ENCODE measurements around the gene CACNA1E.

CACNA1E gene

DNA sequence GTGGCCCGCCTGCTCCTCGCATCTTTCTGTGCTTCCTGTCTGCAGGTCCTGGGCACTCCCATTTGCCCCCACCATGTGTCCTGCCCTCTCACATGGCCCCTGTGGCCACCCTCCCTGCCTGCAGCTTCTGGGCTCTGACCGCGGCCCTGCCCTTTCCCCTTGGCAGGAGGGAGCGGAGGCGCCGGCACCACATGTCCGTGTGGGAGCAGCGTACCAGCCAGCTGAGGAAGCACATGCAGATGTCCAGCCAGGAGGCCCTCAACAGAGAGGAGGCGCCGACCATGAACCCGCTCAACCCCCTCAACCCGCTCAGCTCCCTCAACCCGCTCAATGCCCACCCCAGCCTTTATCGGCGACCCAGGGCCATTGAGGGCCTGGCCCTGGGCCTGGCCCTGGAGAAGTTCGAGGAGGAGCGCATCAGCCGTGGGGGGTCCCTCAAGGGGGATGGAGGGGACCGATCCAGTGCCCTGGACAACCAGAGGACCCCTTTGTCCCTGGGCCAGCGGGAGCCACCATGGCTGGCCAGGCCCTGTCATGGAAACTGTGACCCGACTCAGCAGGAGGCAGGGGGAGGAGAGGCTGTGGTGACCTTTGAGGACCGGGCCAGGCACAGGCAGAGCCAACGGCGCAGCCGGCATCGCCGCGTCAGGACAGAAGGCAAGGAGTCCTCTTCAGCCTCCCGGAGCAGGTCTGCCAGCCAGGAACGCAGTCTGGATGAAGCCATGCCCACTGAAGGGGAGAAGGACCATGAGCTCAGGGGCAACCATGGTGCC lies 249.1 kb downstream of the CACNA1E start (continued):
- TF ChIP-seq, protein P1, sequence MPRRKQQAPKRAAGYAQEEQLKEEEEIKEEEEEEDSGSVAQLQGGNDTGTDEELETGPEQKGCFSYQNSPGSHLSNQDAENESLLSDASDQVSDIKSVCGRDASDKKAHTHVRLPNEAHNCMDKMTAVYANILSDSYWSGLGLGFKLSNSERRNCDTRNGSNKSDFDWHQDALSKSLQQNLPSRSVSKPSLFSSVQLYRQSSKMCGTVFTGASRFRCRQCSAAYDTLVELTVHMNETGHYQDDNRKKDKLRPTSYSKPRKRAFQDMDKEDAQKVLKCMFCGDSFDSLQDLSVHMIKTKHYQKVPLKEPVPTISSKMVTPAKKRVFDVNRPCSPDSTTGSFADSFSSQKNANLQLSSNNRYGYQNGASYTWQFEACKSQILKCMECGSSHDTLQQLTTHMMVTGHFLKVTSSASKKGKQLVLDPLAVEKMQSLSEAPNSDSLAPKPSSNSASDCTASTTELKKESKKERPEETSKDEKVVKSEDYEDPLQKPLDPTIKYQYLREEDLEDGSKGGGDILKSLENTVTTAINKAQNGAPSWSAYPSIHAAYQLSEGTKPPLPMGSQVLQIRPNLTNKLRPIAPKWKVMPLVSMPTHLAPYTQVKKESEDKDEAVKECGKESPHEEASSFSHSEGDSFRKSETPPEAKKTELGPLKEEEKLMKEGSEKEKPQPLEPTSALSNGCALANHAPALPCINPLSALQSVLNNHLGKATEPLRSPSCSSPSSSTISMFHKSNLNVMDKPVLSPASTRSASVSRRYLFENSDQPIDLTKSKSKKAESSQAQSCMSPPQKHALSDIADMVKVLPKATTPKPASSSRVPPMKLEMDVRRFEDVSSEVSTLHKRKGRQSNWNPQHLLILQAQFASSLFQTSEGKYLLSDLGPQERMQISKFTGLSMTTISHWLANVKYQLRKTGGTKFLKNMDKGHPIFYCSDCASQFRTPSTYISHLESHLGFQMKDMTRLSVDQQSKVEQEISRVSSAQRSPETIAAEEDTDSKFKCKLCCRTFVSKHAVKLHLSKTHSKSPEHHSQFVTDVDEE (CRISPR knock-in tag; IDR thresholded peaks at IDR 0.05): no peak

- TF ChIP-seq OSR1 (CRISPR knock-in tag; IDR thresholded peaks at IDR 0.05): no peak
- TF ChIP-seq TCF4 (CRISPR knock-in tag; IDR thresholded peaks at IDR 0.05; ENCODE audit: borderline replicate concordance): no peak
- TF ChIP-seq CREB5 (CRISPR knock-in tag; IDR thresholded peaks at IDR 0.05; ENCODE audit: low read depth): no peak
- TF ChIP-seq, protein P1 (CRISPR knock-in tag; IDR thresholded peaks at IDR 0.05): no peak
- no peak for TF ChIP-seq ZFP30 (CRISPR knock-in tag; IDR thresholded peaks at IDR 0.05)
- TF ChIP-seq, protein P2, sequence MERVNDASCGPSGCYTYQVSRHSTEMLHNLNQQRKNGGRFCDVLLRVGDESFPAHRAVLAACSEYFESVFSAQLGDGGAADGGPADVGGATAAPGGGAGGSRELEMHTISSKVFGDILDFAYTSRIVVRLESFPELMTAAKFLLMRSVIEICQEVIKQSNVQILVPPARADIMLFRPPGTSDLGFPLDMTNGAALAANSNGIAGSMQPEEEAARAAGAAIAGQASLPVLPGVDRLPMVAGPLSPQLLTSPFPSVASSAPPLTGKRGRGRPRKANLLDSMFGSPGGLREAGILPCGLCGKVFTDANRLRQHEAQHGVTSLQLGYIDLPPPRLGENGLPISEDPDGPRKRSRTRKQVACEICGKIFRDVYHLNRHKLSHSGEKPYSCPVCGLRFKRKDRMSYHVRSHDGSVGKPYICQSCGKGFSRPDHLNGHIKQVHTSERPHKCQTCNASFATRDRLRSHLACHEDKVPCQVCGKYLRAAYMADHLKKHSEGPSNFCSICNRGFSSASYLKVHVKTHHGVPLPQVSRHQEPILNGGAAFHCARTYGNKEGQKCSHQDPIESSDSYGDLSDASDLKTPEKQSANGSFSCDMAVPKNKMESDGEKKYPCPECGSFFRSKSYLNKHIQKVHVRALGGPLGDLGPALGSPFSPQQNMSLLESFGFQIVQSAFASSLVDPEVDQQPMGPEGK (CRISPR knock-in tag; IDR thresholded peaks at IDR 0.05; ENCODE audit: borderline replicate concordance): no peak
- no peak for TF ChIP-seq GLIS3 (CRISPR knock-in tag; IDR thresholded peaks at IDR 0.05)
- TF ChIP-seq PPARA (CRISPR knock-in tag; IDR thresholded peaks at IDR 0.05; ENCODE audit: borderline replicate concordance): no peak
- TF ChIP-seq, protein P3, sequence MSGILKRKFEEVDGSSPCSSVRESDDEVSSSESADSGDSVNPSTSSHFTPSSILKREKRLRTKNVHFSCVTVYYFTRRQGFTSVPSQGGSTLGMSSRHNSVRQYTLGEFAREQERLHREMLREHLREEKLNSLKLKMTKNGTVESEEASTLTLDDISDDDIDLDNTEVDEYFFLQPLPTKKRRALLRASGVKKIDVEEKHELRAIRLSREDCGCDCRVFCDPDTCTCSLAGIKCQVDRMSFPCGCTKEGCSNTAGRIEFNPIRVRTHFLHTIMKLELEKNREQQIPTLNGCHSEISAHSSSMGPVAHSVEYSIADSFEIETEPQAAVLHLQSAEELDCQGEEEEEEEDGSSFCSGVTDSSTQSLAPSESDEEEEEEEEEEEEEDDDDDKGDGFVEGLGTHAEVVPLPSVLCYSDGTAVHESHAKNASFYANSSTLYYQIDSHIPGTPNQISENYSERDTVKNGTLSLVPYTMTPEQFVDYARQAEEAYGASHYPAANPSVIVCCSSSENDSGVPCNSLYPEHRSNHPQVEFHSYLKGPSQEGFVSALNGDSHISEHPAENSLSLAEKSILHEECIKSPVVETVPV (CRISPR knock-in tag; IDR thresholded peaks at IDR 0.05): no peak
- no peak for TF ChIP-seq BACH2 (CRISPR knock-in tag; IDR thresholded peaks at IDR 0.05; ENCODE audit: borderline replicate concordance)
- TF ChIP-seq SNAI2 (CRISPR knock-in tag; IDR thresholded peaks at IDR 0.05): no peak
- no peak for ATAC-seq
Observed at GRCh38 chr1:181733486-181733885, 250.2 kb downstream of the CACNA1E start.

DNA sequence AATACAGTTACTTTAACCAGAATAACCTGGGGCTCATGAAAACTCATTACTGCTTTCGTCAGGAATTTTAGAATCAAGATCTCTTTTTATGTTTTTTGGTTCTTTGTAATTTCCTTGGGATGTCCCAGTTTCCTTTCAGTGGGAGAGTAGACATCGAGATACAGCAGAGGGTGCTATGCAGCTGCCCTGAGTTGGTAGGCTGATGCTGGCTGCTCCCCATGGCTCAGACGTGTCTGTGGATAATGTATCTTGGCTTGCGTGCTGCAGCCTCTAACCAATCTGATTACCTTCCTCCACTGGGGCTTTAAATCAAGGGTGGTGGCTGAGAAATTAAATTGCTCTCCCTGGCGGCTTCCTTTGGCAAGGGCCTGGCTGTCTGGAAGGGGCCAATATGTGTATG lies 253.7 kb downstream of the CACNA1E start:
- no peak for ATAC-seq
- TF ChIP-seq POU6F1 (CRISPR knock-in tag; IDR thresholded peaks at IDR 0.05; ENCODE audit: borderline replicate concordance, low read depth) (no peak), ZNF565 (CRISPR knock-in tag; conservative IDR thresholded peaks at IDR 0.05; ENCODE audit: low read depth) (no peak), RARB (CRISPR knock-in tag; IDR thresholded peaks at IDR 0.05) (no peak), ZNF70 (CRISPR knock-in tag; IDR thresholded peaks at IDR 0.05) (no peak), TOX (CRISPR knock-in tag; IDR thresholded peaks at IDR 0.05; ENCODE audit: borderline replicate concordance) (no peak), PPARA (CRISPR knock-in tag; IDR thresholded peaks at IDR 0.05; ENCODE audit: borderline replicate concordance) (no peak), ZNF8 (CRISPR knock-in tag; IDR thresholded peaks at IDR 0.05) (no peak), TCF4 (CRISPR knock-in tag; IDR thresholded peaks at IDR 0.05; ENCODE audit: borderline replicate concordance) (no peak), ZFP30 (CRISPR knock-in tag; IDR thresholded peaks at IDR 0.05) (no peak), ZFP3 (CRISPR knock-in tag; IDR thresholded peaks at IDR 0.05) (no peak), BACH2 (CRISPR knock-in tag; IDR thresholded peaks at IDR 0.05; ENCODE audit: borderline replicate concordance) (no peak), ARNTL (CRISPR knock-in tag; IDR thresholded peaks at IDR 0.05; ENCODE audit: borderline replicate concordance, low read depth) (no peak)
- TF ChIP-seq, protein P1 (CRISPR knock-in tag; IDR thresholded peaks at IDR 0.05): no peak
- TF ChIP-seq, protein P3 (CRISPR knock-in tag; IDR thresholded peaks at IDR 0.05): no peak

Data from SK-N-SH treated with all-trans-retinoic acid at 6 μM for 48 hours (cell line).